Mammary epithelial cell (primary cell): ENCODE results near the gene CADM4.

ENCODE experiments used
- CTCF ChIP-seq, 2 donors: IDR thresholded peaks in 1 of 2; conservative IDR thresholded peaks in 1 of 2; 2 replicates each; pipeline ENCODE4 v1.5.1; 2011 to 2012; ENCODE audit warnings: inconsistent platforms in 2 of 2, low read length in 2 of 2, mild to moderate bottlenecking in 2 of 2, control low read depth in 1 of 2, low read depth in 1 of 2; ENCODE audit not compliant: insufficient read depth in 1 of 2; ENCODE audit errors: extremely low read depth in 1 of 2
- EZH2 ChIP-seq: IDR thresholded peaks from 2 replicates; pipeline ENCODE4 v1.6.1; 2012; ENCODE audit warnings: low read length, inconsistent platforms, borderline replicate concordance

DNA sequence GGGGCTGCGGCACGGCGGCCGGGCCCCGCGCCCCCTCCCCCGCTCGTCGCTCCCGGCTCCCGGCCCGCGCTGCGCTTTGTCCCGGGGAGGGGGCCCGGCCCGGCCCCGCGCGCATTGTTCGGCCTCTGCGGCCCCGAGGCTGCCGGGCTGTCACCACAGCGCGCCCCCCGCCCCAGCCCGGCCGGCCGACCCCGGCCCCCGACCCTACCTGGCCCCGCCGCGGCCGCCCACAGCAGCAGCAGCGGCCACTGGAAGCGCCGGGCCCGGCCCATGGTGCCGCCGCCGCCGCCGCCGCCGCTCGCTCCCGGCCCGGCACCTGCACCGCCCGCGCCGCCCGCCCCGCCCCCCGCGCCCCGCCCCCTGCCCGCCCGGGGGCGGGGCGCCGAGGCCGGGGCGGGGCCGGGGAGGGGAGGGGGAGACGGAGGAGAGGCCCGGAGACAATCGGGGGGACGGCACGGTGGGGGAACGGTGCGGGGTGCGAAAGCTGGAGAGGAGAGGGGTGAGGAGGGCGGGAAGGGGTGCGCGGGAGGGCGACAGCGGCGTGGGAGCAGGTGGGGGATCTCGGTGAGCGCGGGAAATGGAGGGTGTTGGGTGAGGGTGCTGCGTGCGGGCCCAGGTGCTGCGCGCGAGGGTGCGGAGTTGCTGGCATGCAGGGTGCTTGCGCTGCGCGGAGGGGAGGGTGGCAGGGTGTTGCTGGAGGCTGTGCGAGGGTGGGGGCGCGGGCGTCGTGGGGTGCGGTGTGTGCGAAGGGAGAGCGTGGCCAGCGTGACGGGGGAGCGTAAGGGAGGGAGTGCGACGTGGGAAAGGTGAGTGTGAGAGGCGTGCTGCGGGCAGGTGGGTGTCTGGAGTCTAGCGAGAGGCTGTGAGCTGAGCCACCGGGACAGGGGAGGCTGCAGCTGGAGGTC is at the start of gene CADM4:
- TF ChIP-seq CTCF (conservative IDR thresholded peaks at IDR 0.05 in 1 of 2, IDR thresholded peaks at IDR 0.05 in 1 of 2; ENCODE audit: extremely low read depth in 1 of 2, insufficient read depth in 1 of 2, low read depth in 1 of 2, low read length in 2 of 2) (no peak), EZH2 (no peak)
